A549 (cell line): ENCODE results near the gene VOPP1. TPM values are rescaled to one million over a fixed set of nuclear protein-coding genes. Genes with fewer than 3 reads are reported as not detected.

Experiments used
- ATAC-seq, 2 experiments: fragments of 200-7000 bp in 1 of 2; fragments of >200 bp in 1 of 2; cut with Nextera tagmentation in 1 of 2; cut with Tn5 transposase in 1 of 2; 3 replicates each; pipeline versions ENCODE4 v1.8.0 to v1.9.1; 2018 to 2020; ENCODE audit warnings: mild to moderate bottlenecking in 1 of 2, moderate library complexity in 1 of 2
- CTCF ChIA-PET: fragments of 300-600 bp; sonication (Branson Sonifier 250); formaldehyde crosslinking; extraction: SDS; loops from one replicate; lab custom pipeline; 2021; ENCODE audit warnings: antibody characterized with exemption, inconsistent platforms; lab: Yijun Ruan, JAX
- POLR2A ChIA-PET: fragments of 350-600 bp; formaldehyde crosslinking; extraction: SDS; loops from one replicate; lab custom pipeline; 2021; ENCODE audit warnings: antibody characterized with exemption, inconsistent platforms; lab: Yijun Ruan, JAX
- DNase-seq, 2 experiments: peaks; one replicate each; pipeline versions ENCODE4 v3.0.0 to v3.0.0-alpha.2; 2011 to 2016; ENCODE audit warnings: low read depth in 1 of 2, low spot score in 1 of 2
- FAIRE-seq: peaks from 2 replicates; lab custom pipeline; 2011; peaks lifted over from hg19 to GRCh38; lab: Jason Lieb, UNC
- H3K27ac ChIP-seq, 2 experiments: fragments of >200 bp; sonication (Bioruptor Twin); formaldehyde crosslinking; 3 replicates each; pipeline ENCODE4 v1.5.1; 2016 to 2017
- H3K4me1 ChIP-seq: fragments of >200 bp; sonication (Bioruptor Twin); formaldehyde crosslinking; 3 replicates; pipeline ENCODE4 v1.6.1; 2016
- H3K4me2 ChIP-seq: fragments of >200 bp; sonication (Bioruptor Twin); formaldehyde crosslinking; 3 replicates; pipeline ENCODE4 v1.6.1; 2016
- H3K4me3 ChIP-seq: fragments of >200 bp; sonication (Bioruptor Twin); formaldehyde crosslinking; 3 replicates; pipeline ENCODE4 v1.5.1; 2016
- H3K9me3 ChIP-seq: fragments of >200 bp; sonication (Bioruptor Twin); formaldehyde crosslinking; 3 replicates; pipeline ENCODE4 v1.6.1; 2016
- ESRRA ChIP-seq: fragments of 150-350 bp; IDR thresholded peaks from 2 replicates; pipeline ENCODE4 v1.6.1; 2014; ENCODE audit warnings: mild to moderate bottlenecking, low read length, borderline replicate concordance
- HOXB13 ChIP-seq: fragments of 250-450 bp; sonication (Bioruptor Pico); IDR thresholded peaks from 2 replicates; pipeline ENCODE4 v1.5.0; 2020; ENCODE audit warnings: low read depth, mild to moderate bottlenecking, moderate library complexity
- NFE2L2 ChIP-seq: fragments of 150-350 bp; conservative IDR thresholded peaks from 2 replicates; pipeline ENCODE4 v1.6.1; 2014; ENCODE audit warnings: low read length
- TFCP2L1 ChIP-seq: fragments of 250-450 bp; sonication (Bioruptor Pico); IDR thresholded peaks from 2 replicates; pipeline ENCODE4 v1.5.0; 2021; ENCODE audit warnings: mild to moderate bottlenecking
- WGBS: methylation state at CpG from one replicate; pipeline ENCODE4 v1.1.6; 2017; ENCODE audit errors: missing lambda C conversion rate; 5-methylcytosine and 5-hydroxymethylcytosine counted together
- polyA plus RNA-seq, 4 experiments: library from polyadenylated mRNA; depleted of rRNA in 3 of 4; stranded (reverse); fragments of >200 nt; fragmentation: RNase III in 1 of 4; extraction: RNeasy Plus Mini Kit Qiagen cat#74134 plus additional on column Dnase treatment in 1 of 4; gene quantifications; 2 replicates in 3 of 4; 3 replicates in 1 of 4; pipeline ENCODE4 v1.2.3, GENCODE V29; 2011 to 2017
- TF ChIP-seq, protein P1 (sequence below): fragments of 150-350 bp; IDR thresholded peaks from 2 replicates; pipeline ENCODE4 v1.6.1; 2014; ENCODE audit warnings: low read depth, mild to moderate bottlenecking, low read length
- TF ChIP-seq, protein P2 (sequence below): fragments of >200 bp; sonication (Bioruptor Twin); formaldehyde crosslinking; IDR thresholded peaks from 3 replicates; pipeline ENCODE4 v1.5.1; 2016

Gene VOPP1
- polyA plus RNA-seq, 2 of the 4 experiments (the other 2 are of a cell fraction) = 68.1 to 73.4 TPM

DNA sequence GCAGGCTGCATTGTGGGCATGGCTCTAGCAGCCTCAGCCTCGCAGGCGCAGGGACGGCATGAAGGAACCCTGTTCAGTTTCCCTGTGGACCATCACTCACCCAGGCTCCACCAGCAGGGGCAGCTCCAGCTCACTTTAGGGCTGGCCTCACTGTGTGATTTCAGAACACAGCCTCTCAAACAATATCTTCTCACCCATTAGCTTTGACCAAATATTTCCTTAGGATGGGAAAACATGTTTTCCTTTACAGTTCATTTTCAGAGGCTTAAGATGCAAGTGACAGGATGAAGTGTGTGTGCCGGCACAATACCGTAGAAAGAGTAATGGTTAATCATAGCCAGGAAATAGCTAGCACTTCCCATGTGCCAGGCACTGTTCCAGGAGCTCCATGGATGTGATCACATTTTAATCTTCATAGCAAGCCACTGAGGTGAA, 149.0 kb downstream of the VOPP1 start:
- CTCF ChIA-PET = interaction anchor here (1.0 to 3.7 kb wide), 7 partner anchors 9 to 170 kb away, joined by 3 to 22 read pairs (median 4); no protein-coding TSS in a partner anchor
- no peak overlapping the region for H3K4me3 ChIP-seq
- H3K9me3 ChIP-seq = no peaks in the 10 kb centered on the region
- H3K4me2 ChIP-seq = no peak overlapping the region
- no peak for TF ChIP-seq HOXB13
- TF ChIP-seq NFE2L2 = no peak
- no peak for TF ChIP-seq ESRRA
- TF ChIP-seq, protein P1, sequence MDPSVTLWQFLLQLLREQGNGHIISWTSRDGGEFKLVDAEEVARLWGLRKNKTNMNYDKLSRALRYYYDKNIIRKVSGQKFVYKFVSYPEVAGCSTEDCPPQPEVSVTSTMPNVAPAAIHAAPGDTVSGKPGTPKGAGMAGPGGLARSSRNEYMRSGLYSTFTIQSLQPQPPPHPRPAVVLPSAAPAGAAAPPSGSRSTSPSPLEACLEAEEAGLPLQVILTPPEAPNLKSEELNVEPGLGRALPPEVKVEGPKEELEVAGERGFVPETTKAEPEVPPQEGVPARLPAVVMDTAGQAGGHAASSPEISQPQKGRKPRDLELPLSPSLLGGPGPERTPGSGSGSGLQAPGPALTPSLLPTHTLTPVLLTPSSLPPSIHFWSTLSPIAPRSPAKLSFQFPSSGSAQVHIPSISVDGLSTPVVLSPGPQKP = no peak
- no peak for TF ChIP-seq TFCP2L1 (CRISPR knock-in tag)
- TF ChIP-seq, protein P2, sequence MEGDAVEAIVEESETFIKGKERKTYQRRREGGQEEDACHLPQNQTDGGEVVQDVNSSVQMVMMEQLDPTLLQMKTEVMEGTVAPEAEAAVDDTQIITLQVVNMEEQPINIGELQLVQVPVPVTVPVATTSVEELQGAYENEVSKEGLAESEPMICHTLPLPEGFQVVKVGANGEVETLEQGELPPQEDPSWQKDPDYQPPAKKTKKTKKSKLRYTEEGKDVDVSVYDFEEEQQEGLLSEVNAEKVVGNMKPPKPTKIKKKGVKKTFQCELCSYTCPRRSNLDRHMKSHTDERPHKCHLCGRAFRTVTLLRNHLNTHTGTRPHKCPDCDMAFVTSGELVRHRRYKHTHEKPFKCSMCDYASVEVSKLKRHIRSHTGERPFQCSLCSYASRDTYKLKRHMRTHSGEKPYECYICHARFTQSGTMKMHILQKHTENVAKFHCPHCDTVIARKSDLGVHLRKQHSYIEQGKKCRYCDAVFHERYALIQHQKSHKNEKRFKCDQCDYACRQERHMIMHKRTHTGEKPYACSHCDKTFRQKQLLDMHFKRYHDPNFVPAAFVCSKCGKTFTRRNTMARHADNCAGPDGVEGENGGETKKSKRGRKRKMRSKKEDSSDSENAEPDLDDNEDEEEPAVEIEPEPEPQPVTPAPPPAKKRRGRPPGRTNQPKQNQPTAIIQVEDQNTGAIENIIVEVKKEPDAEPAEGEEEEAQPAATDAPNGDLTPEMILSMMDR = no peak
- TF ChIP-seq, all 56 proteins: peak for 0
- DNase-seq (no peak), FAIRE-seq (no peak), ATAC-seq (peak in 1 of 2 experiments; percentile 70; a peak in 3 of 6 replicates)
- WGBS = 64% methylated on average over 5 of the region's 5 CpGs
- H3K27ac ChIP-seq = no peak overlapping the region
- POLR2A ChIA-PET = interaction anchor here (0.6 kb wide), 1 partner anchor 162 kb away, joined by 5 read pairs; no protein-coding TSS in a partner anchor
- peaks cover 10% of the 10 kb centered on the region; the same call in 2 of the 3 replicates for H3K4me1 ChIP-seq

Other genes starting within 250 kb of the VOPP1 start
- 12.4 and 15.1 TPM in 2 replicates for gene LANCL2, start 207.2 kb downstream of the VOPP1 start, polyA plus RNA-seq (2011; rRNA removed)
- gene LANCL2, start 207.2 kb downstream of the VOPP1 start, polyA plus RNA-seq (2017; fragmentation: RNase III; extraction: RNeasy Plus Mini Kit Qiagen cat#74134 plus additional on column Dnase treatment) = 7.6 to 9.7 TPM (median 8.0 TPM) in 3 replicates